OCI-LY7 (cell line): ENCODE results near the gene XPO4.

Experiments
- EZH2phosphoT487 ChIP-seq: fragments of 200-600 bp; sonication (generic); IDR thresholded peaks from 2 replicates; pipeline ENCODE4 v1.6.1; 2018; ENCODE audit warnings: low read depth, borderline replicate concordance, mild to moderate bottlenecking, mixed run types, antibody characterized with exemption, low read length, moderate library complexity, mixed read lengths
- TF ChIP-seq, protein P1 (sequence below): fragments of 200-600 bp; sonication (generic); conservative IDR thresholded peaks from 2 replicates; pipeline ENCODE4 v1.5.1; 2014; ENCODE audit warnings: mild to moderate bottlenecking, antibody characterized with exemption, low read length, moderate library complexity, mixed read lengths

DNA sequence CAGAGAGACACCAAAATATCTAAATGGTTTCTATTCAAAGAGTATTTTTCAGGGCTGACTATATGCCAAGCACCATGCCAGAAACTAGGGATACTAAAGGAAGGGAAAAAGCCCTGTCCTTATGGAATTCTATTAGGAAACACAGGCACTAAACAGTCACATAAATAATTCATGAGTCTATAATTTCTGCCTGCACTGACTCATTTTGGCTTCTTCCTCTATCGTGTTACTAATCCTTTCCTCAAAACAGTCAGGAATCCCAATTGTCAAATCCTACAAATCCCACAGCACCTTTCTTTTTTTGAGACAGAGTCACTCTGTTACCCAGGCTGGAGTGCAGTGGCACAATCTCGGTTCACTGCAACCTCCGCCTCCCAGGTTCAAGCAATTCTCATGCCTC is 29.2 kb downstream of the XPO4 start:
- TF ChIP-seq, protein P1, sequence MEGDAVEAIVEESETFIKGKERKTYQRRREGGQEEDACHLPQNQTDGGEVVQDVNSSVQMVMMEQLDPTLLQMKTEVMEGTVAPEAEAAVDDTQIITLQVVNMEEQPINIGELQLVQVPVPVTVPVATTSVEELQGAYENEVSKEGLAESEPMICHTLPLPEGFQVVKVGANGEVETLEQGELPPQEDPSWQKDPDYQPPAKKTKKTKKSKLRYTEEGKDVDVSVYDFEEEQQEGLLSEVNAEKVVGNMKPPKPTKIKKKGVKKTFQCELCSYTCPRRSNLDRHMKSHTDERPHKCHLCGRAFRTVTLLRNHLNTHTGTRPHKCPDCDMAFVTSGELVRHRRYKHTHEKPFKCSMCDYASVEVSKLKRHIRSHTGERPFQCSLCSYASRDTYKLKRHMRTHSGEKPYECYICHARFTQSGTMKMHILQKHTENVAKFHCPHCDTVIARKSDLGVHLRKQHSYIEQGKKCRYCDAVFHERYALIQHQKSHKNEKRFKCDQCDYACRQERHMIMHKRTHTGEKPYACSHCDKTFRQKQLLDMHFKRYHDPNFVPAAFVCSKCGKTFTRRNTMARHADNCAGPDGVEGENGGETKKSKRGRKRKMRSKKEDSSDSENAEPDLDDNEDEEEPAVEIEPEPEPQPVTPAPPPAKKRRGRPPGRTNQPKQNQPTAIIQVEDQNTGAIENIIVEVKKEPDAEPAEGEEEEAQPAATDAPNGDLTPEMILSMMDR: no peak
- TF ChIP-seq EZH2phosphoT487: no peak
